K562 (cell line): ENCODE data around the gene PPP2R2D. TPM values are rescaled to one million over a fixed set of nuclear protein-coding genes. Genes with fewer than 3 reads are reported as not detected.

Experiments used
- ATAC-seq: fragments of 200-7000 bp; cut with Tn5 transposase; 3 replicates; pipeline ENCODE4 v1.9.1; 2020; ENCODE audit warnings: moderate library complexity
- BruUV-seq: library from RNA; stranded (reverse); fragments of 400-500 nt; replicated peaks from 2 replicates; lab custom pipeline; 2021; lab: Mats Ljungman, UMichigan
- CTCF ChIA-PET: fragments of 300-600 bp; formaldehyde crosslinking; extraction: SDS; loops from one replicate; lab custom pipeline; 2021; ENCODE audit warnings: low intra/inter-chr PET ratio; lab: Yijun Ruan, JAX
- POLR2A ChIA-PET: fragments of 300-600, 350-650 bp; sonication (Branson Sonifier 250); formaldehyde crosslinking; extraction: SDS; loops from one replicate; lab custom pipeline; 2021; ENCODE audit warnings: antibody characterized with exemption, inconsistent platforms; lab: Yijun Ruan, JAX
- DNase-seq, 4 experiments: peaks; one replicate each; pipeline versions ENCODE4 v3.0.0 to v3.0.0-alpha.2; 2011 to 2018; ENCODE audit warnings: low spot score in 3 of 4, mixed read lengths in 3 of 4; ENCODE audit errors: extremely low read depth in 1 of 4
- FAIRE-seq: peaks from 2 replicates; lab custom pipeline; 2011; peaks lifted over from hg19 to GRCh38; lab: Jason Lieb, UNC
- H2AFZ ChIP-seq: 2 replicates; pipeline ENCODE4 v1.6.0; 2011; ENCODE audit warnings: low read depth, low read length, control low read depth, inconsistent platforms
- H3K27ac ChIP-seq: fragments of 200-600 bp; 3 replicates; pipeline ENCODE4 v1.8.0; 2011; ENCODE audit warnings: low read depth, mild to moderate bottlenecking, control low read depth, inconsistent platforms, low read length, moderate library complexity, mixed read lengths; ENCODE audit errors: extremely low read depth
- H3K27me3 ChIP-seq, 2 experiments: fragments of 300-600 bp in 1 of 2; 2 replicates in 1 of 2; 3 replicates in 1 of 2; pipeline versions ENCODE4 v1.6.0 to v1.8.0; 2011; ENCODE audit warnings: inconsistent platforms in 2 of 2, low read length in 2 of 2, mild to moderate bottlenecking in 1 of 2, mixed read lengths in 1 of 2, moderate library complexity in 1 of 2; ENCODE audit not compliant: control insufficient read depth in 2 of 2, insufficient read depth in 2 of 2
- H3K36me3 ChIP-seq: fragments of 300-600 bp; 3 replicates; pipeline ENCODE4 v1.8.0; 2011; ENCODE audit warnings: mild to moderate bottlenecking, low read length, inconsistent platforms; ENCODE audit not compliant: control insufficient read depth, insufficient read depth
- H3K4me1 ChIP-seq, 2 experiments: fragments of 200-600 bp in 1 of 2; replicated peaks in 1 of 2; 2 replicates in 1 of 2; 3 replicates in 1 of 2; pipeline versions ENCODE4 v1.5.1 to v1.8.0; 2011; ENCODE audit warnings: inconsistent platforms in 2 of 2, low read length in 2 of 2, mild to moderate bottlenecking in 1 of 2, mixed read lengths in 1 of 2, moderate library complexity in 1 of 2; ENCODE audit not compliant: control insufficient read depth in 2 of 2, insufficient read depth in 2 of 2
- H3K4me2 ChIP-seq: 2 replicates; pipeline ENCODE4 v1.6.1; 2011; ENCODE audit warnings: low read length, control low read depth, inconsistent platforms, mixed read lengths; ENCODE audit not compliant: insufficient read depth
- H3K4me3 ChIP-seq: fragments of 200-600 bp; sonication (generic), shearing (Covaris generic); 2 replicates; pipeline ENCODE4 v1.5.1; 2016; ENCODE audit warnings: control low read depth, inconsistent platforms
- H3K79me2 ChIP-seq: fragments of 200-600 bp; 3 replicates; pipeline ENCODE4 v1.8.0; 2011; ENCODE audit warnings: low read length, inconsistent platforms; ENCODE audit not compliant: control insufficient read depth, insufficient read depth
- H3K9ac ChIP-seq, 2 experiments: 2 replicates each; pipeline versions ENCODE4 v1.6.0 to v1.6.1; 2011; ENCODE audit warnings: low read depth in 2 of 2, low read length in 2 of 2, control low read depth in 1 of 2, inconsistent platforms in 1 of 2, mild to moderate bottlenecking in 1 of 2, mixed read lengths in 1 of 2; ENCODE audit not compliant: insufficient read depth in 1 of 2
- H3K9me1 ChIP-seq: one replicate; pipeline ENCODE4 v1.6.0; 2011; ENCODE audit warnings: inconsistent platforms, mild to moderate bottlenecking, low read length, moderate library complexity; ENCODE audit not compliant: control insufficient read depth, insufficient read depth
- H3K9me3 ChIP-seq: replicated peaks from 2 replicates; pipeline ENCODE4 v1.5.1; 2011; ENCODE audit warnings: low read depth, low read length, inconsistent platforms; ENCODE audit not compliant: control insufficient read depth, insufficient read depth
- H4K20me1 ChIP-seq: replicated peaks from 2 replicates; pipeline ENCODE4 v1.6.1; 2011; ENCODE audit warnings: low read length, inconsistent platforms, mixed read lengths; ENCODE audit not compliant: control insufficient read depth, insufficient read depth
- CEBPB ChIP-seq: fragments of 450-650 bp; IDR thresholded peaks from 2 replicates; pipeline ENCODE4 v1.6.1; 2016; ENCODE audit warnings: missing genetic modification characterization, missing compliant biosample characterization
- GTF2F1 ChIP-seq: IDR thresholded peaks from 2 replicates; pipeline ENCODE4 v1.6.1; 2011; ENCODE audit warnings: low read depth, low read length, improper control_type of control experiment
- MAX ChIP-seq: sonication (generic); formaldehyde crosslinking; IDR thresholded peaks from 2 replicates; pipeline ENCODE4 v1.9.0; 2022; ENCODE audit warnings: mild to moderate bottlenecking, missing genetic modification reagents
- MCM5 ChIP-seq: fragments of 450-650 bp; IDR thresholded peaks from 2 replicates; pipeline ENCODE4 v1.6.1; 2016; ENCODE audit warnings: low read depth
- NFXL1 ChIP-seq: fragments of 450-650 bp; formaldehyde crosslinking; IDR thresholded peaks from 2 replicates; pipeline ENCODE4 v1.4.0; 2021; ENCODE audit warnings: mild to moderate bottlenecking
- RNF219 ChIP-seq: fragments of 250-450 bp; sonication (Bioruptor Pico); IDR thresholded peaks from 2 replicates; pipeline ENCODE4 v1.5.0; 2022; ENCODE audit warnings: mild to moderate bottlenecking
- SFPQ ChIP-seq: fragments of 200-400 bp; formaldehyde crosslinking; IDR thresholded peaks from 2 replicates; pipeline ENCODE4 v1.6.1; 2017; ENCODE audit warnings: mild to moderate bottlenecking, low read depth, low read length, moderate library complexity
- XRCC4 ChIP-seq: IDR thresholded peaks from one replicate; pipeline ENCODE4 v1.6.1; 2011; ENCODE audit not compliant: insufficient read depth, insufficient read length; ENCODE audit errors: extremely low read depth
- ZBTB34 ChIP-seq: fragments of 250-450 bp; sonication (Bioruptor Pico); IDR thresholded peaks from 2 replicates; pipeline ENCODE4 v1.8.0; 2021; ENCODE audit warnings: mild to moderate bottlenecking, moderate library complexity
- ZNF3 ChIP-seq: fragments of 250-450 bp; sonication (Bioruptor Pico); IDR thresholded peaks from 2 replicates; pipeline ENCODE4 v1.5.0; 2021; ENCODE audit warnings: mild to moderate bottlenecking, moderate library complexity
- WGBS: fragments of 100-300 bp; shearing (Covaris generic); methylation state at CpG from one replicate; pipeline ENCODE4 v1.1.6; 2016; ENCODE audit warnings: low coverage, mixed read lengths; ENCODE audit not compliant: insufficient coverage; ENCODE audit errors: missing lambda C conversion rate; 5-methylcytosine and 5-hydroxymethylcytosine counted together
- in situ Hi-C: fragments of 300-500 bp; cut with MboI; formaldehyde crosslinking; loops from 4 replicates; pipeline ENCODE4 v1.15.0; 2018; ENCODE audit warnings: inconsistent platforms, mixed read lengths
- intact Hi-C: fragments of 100-400 bp; cut with micrococcal nuclease; formaldehyde crosslinking; loops from 2 replicates; pipeline ENCODE4 v1.14.2; 2022
- polyA plus RNA-seq, 8 experiments: library from polyadenylated mRNA; depleted of rRNA in 4 of 8; stranded (reverse) in 5 of 8; unstranded in 3 of 8; fragments of >200 nt; fragmentation: Nextera tagmentation in 2 of 8; fragmentation: Illumina TruSeq in 1 of 8; extraction: Ambion mirVana in 2 of 8; extraction: Trizol in 1 of 8; gene quantifications; 2 replicates each; pipeline versions ENCODE4 v1.2.1 to v1.2.3, GENCODE V29; 2011 to 2014; ENCODE audit warnings: inconsistent platforms in 1 of 8, missing spikeins in 1 of 8
- total RNA-seq, 7 experiments: library from RNA; depleted of rRNA in 6 of 7; stranded (reverse); fragments of >200 nt in 6 of 7; fragmentation: Illumina TruSeq in 2 of 7; extraction: Trizol in 2 of 7; gene quantifications; 2 replicates each; pipeline versions ENCODE4 v1.2.1 to v1.2.3, GENCODE V29; 2011 to 2021; ENCODE audit warnings: low replicate concordance in 1 of 7

Gene PPP2R2D
- total and polyA plus RNA-seq, 9 of the 15 experiments (the other 6 are each of a cell fraction or from before 2014, with no cell fraction given) = 1.9 to 37.0 (median 26.8) TPM

- H2AFZ ChIP-seq = no peak overlapping the region
- intact Hi-C loops (no loop called here), in situ Hi-C loops (no loop called here)
- WGBS = 4% methylated on average over 10 of the region's 10 CpGs
- DNase-seq (no peak), FAIRE-seq (no peak)
- H3K4me1 ChIP-seq = no peaks in the 10 kb centered on the region
- no peak for TF ChIP-seq CEBPB
- TF ChIP-seq ZNF3 = no peak
- TF ChIP-seq SFPQ = no peak
- no peak for TF ChIP-seq MCM5
- no peak for TF ChIP-seq MAX
- TF ChIP-seq ZBTB34 (CRISPR knock-in tag) = no peak
- TF ChIP-seq GTF2F1 = no peak
- no peak for TF ChIP-seq NFXL1 (CRISPR knock-in tag)
- TF ChIP-seq RNF219 (CRISPR knock-in tag) = no peak
- no peak for TF ChIP-seq XRCC4
- TF ChIP-seq, all 486 proteins: peak for 0
- Histone ChIP-seq H3K9ac (no peak overlapping the region), H3K36me3 (no peaks in the 10 kb centered on the region), H3K9me3 (no peaks in the 10 kb centered on the region), H3K79me2 (no peaks in the 10 kb centered on the region), H3K4me2 (no peak overlapping the region), H4K20me1 (no peaks in the 10 kb centered on the region), H3K27ac (no peak overlapping the region), H3K4me3 (no peak overlapping the region), H3K27me3 (peaks cover 14 to 45% of the 10 kb centered on the region in 2 experiments; a peak in 4 of 5 replicates), H3K9me1 (no peaks in the 10 kb centered on the region)
- BruUV-seq = no TSS peak
- ChIA-PET CTCF (no interaction called here), POLR2A (no interaction called here)
- ATAC-seq = no peak
Measured at GRCh38 chr10:131866673-131867072, 34.1 kb upstream of the PPP2R2D start.
